IMR-90 (cell line): ENCODE data around the gene MYBPHL. TPM values are rescaled to one million over a fixed set of nuclear protein-coding genes. Genes with fewer than 3 reads are reported as not detected.
A peak's percentile ranks its signal among the peaks of the same experiment; 100 is the strongest.

Experiments
- ATAC-seq: fragments of 200-7000 bp; cut with Tn5 transposase; 2 replicates; pipeline ENCODE4 v1.9.1; 2020; ENCODE audit warnings: low read depth, mild to moderate bottlenecking, moderate library complexity
- BruUV-seq: library from RNA; stranded (reverse); fragments of 400-500 nt; replicated peaks from 2 replicates; lab custom pipeline; 2021; lab: Mats Ljungman, UMichigan
- CTCF ChIA-PET: fragments of 300-600 bp; formaldehyde crosslinking; extraction: SDS; loops from one replicate; lab custom pipeline; 2021; ENCODE audit warnings: antibody characterized with exemption; lab: Yijun Ruan, JAX
- POLR2A ChIA-PET: fragments of 300-600 bp; sonication (Branson Sonifier 250); formaldehyde crosslinking; loops from one replicate; lab custom pipeline; 2022; ENCODE audit warnings: antibody characterized with exemption; ENCODE audit not compliant: unreplicated experiment; lab: Charles Lee
- DNase-seq: peaks from one replicate; pipeline ENCODE4 v3.0.0; 2013
- H2AFZ ChIP-seq: replicated peaks from 2 replicates; pipeline ENCODE3; 2013; ENCODE audit warnings: low read length, mild to moderate bottlenecking; ENCODE audit not compliant: poor library complexity
- H2AK5ac ChIP-seq: 2 replicates; pipeline ENCODE4 v1.6.1; 2013; ENCODE audit warnings: low read depth, low read length, inconsistent platforms
- H2AK9ac ChIP-seq: replicated peaks from 2 replicates; pipeline ENCODE3; 2013; ENCODE audit warnings: mild to moderate bottlenecking, low read depth, low read length, moderate library complexity; ENCODE audit not compliant: poor library complexity
- H2BK120ac ChIP-seq: 2 replicates; pipeline ENCODE4 v1.6.1; 2013; ENCODE audit warnings: low read depth, low read length, inconsistent platforms
- H2BK15ac ChIP-seq: 3 replicates; pipeline ENCODE4 v1.6.1; 2013; ENCODE audit warnings: low read depth, low read length, inconsistent platforms
- H2BK20ac ChIP-seq: 2 replicates; pipeline ENCODE4 v1.6.1; 2013; ENCODE audit warnings: low read depth, mild to moderate bottlenecking, inconsistent platforms, low read length, moderate library complexity
- H2BK5ac ChIP-seq: 2 replicates; pipeline ENCODE4 v1.6.1; 2013; ENCODE audit warnings: mild to moderate bottlenecking, low read depth, low read length, inconsistent platforms; ENCODE audit not compliant: poor library complexity, severe bottlenecking
- H3K14ac ChIP-seq: replicated peaks from 2 replicates; pipeline ENCODE4 v1.6.1; 2013; ENCODE audit warnings: low read depth, low read length, inconsistent platforms
- H3K18ac ChIP-seq: 2 replicates; pipeline ENCODE4 v1.6.1; 2013; ENCODE audit warnings: low read depth, low read length, control low read depth
- H3K23ac ChIP-seq: 2 replicates; pipeline ENCODE4 v1.6.1; 2013; ENCODE audit warnings: low read depth, low read length, inconsistent platforms
- H3K27ac ChIP-seq: 2 replicates; pipeline ENCODE4 v1.5.1; 2013; ENCODE audit warnings: mild to moderate bottlenecking, control low read depth, low read length; ENCODE audit not compliant: insufficient read depth
- H3K27me3 ChIP-seq: 2 replicates; pipeline ENCODE4 v1.6.1; 2013; ENCODE audit warnings: low read length; ENCODE audit not compliant: control insufficient read depth, insufficient read depth
- H3K36me3 ChIP-seq: 2 replicates; pipeline ENCODE4 v1.6.1; 2013; ENCODE audit warnings: low read length, mixed read lengths; ENCODE audit not compliant: control insufficient read depth, insufficient read depth
- H3K4ac ChIP-seq: 2 replicates; pipeline ENCODE4 v1.6.1; 2013; ENCODE audit warnings: low read depth, low read length, inconsistent platforms
- H3K4me1 ChIP-seq: 2 replicates; pipeline ENCODE4 v1.6.1; 2013; ENCODE audit warnings: low read length, mixed read lengths; ENCODE audit not compliant: control insufficient read depth, insufficient read depth
- H3K4me2 ChIP-seq: 2 replicates; pipeline ENCODE4 v1.6.1; 2013; ENCODE audit warnings: low read depth, mild to moderate bottlenecking, control low read depth, low read length, moderate library complexity
- H3K4me3 ChIP-seq: 2 replicates; pipeline ENCODE4 v1.5.1; 2013; ENCODE audit warnings: low read depth, mild to moderate bottlenecking, control low read depth, low read length, moderate library complexity; ENCODE audit not compliant: insufficient read depth
- H3K56ac ChIP-seq: 2 replicates; pipeline ENCODE4 v1.6.1; 2013; ENCODE audit warnings: low read length, inconsistent platforms; ENCODE audit not compliant: insufficient read depth; ENCODE audit errors: extremely low read depth
- H3K79me1 ChIP-seq, 2 experiments: 2 replicates each; pipeline ENCODE4 v1.6.1; 2013; ENCODE audit warnings: low read length in 2 of 2, inconsistent platforms in 1 of 2, low read depth in 1 of 2
- H3K9ac ChIP-seq: 2 replicates; pipeline ENCODE4 v1.6.1; 2013; ENCODE audit warnings: low read depth, low read length, control low read depth
- H3K9me1 ChIP-seq: 2 replicates; pipeline ENCODE4 v1.6.1; 2013; ENCODE audit warnings: low read length, inconsistent platforms; ENCODE audit not compliant: insufficient read depth
- H3K9me3 ChIP-seq: 2 replicates; pipeline ENCODE4 v1.6.1; 2013; ENCODE audit warnings: low read length; ENCODE audit not compliant: control insufficient read depth, insufficient read depth
- H4K20me1 ChIP-seq: 2 replicates; pipeline ENCODE4 v1.6.1; 2013; ENCODE audit warnings: low read length, inconsistent platforms; ENCODE audit not compliant: insufficient read depth
- H4K5ac ChIP-seq: 2 replicates; pipeline ENCODE4 v1.6.1; 2013; ENCODE audit warnings: mild to moderate bottlenecking, low read depth, low read length, control low read depth
- H4K8ac ChIP-seq, 2 experiments: 2 replicates each; pipeline ENCODE4 v1.6.1; 2013; ENCODE audit warnings: low read depth in 2 of 2, low read length in 2 of 2, control low read depth in 1 of 2, inconsistent platforms in 1 of 2
- H4K91ac ChIP-seq: 2 replicates; pipeline ENCODE4 v1.6.1; 2013; ENCODE audit warnings: low read depth, low read length, inconsistent platforms; ENCODE audit not compliant: insufficient read depth
- BHLHE40 ChIP-seq: fragments of 150-350 bp; IDR thresholded peaks from 2 replicates; pipeline ENCODE4 v1.6.1; 2016; ENCODE audit warnings: mild to moderate bottlenecking, low read depth, low read length
- CEBPB ChIP-seq: IDR thresholded peaks from 2 replicates; pipeline ENCODE4 v1.6.1; 2012; ENCODE audit warnings: low read depth, low read length, improper control_type of control experiment
- CTCF ChIP-seq: conservative IDR thresholded peaks from 2 replicates; pipeline ENCODE4 v1.5.1; 2012; ENCODE audit warnings: mild to moderate bottlenecking, low read depth, low read length, improper control_type of control experiment
- ELK1 ChIP-seq: fragments of 150-350 bp; IDR thresholded peaks from 2 replicates; pipeline ENCODE4 v1.6.1; 2016; ENCODE audit warnings: low read depth, mild to moderate bottlenecking, low read length, moderate library complexity, borderline replicate concordance
- MAFK ChIP-seq: IDR thresholded peaks from 2 replicates; pipeline ENCODE4 v1.6.1; 2012; ENCODE audit warnings: low read depth, low read length, improper control_type of control experiment
- MXI1 ChIP-seq: IDR thresholded peaks from 2 replicates; pipeline ENCODE4 v1.6.1; 2012; ENCODE audit warnings: low read depth, mild to moderate bottlenecking, low read length, moderate library complexity, borderline replicate concordance
- POLR2A ChIP-seq: IDR thresholded peaks from 2 replicates; pipeline ENCODE4 v1.6.1; 2012; ENCODE audit warnings: mild to moderate bottlenecking, low read depth, low read length
- RCOR1 ChIP-seq: IDR thresholded peaks from 2 replicates; pipeline ENCODE4 v1.6.1; 2012; ENCODE audit warnings: mild to moderate bottlenecking, low read length, improper control_type of control experiment; ENCODE audit not compliant: insufficient replicate concordance
- RFX5 ChIP-seq: IDR thresholded peaks from 2 replicates; pipeline ENCODE4 v1.8.0; 2012; ENCODE audit warnings: low read depth, mild to moderate bottlenecking, low read length, moderate library complexity
- whole genome bisulfite sequencing, 2 experiments: methylation state at CpG; one replicate each; pipeline versions ENCODE4 v1.1.5 to v1.1.7; 2013; ENCODE audit warnings: missing lambda C conversion rate in 2 of 2; ENCODE audit not compliant: insufficient read length in 1 of 2; ENCODE audit errors: extremely low coverage in 2 of 2; 5-methylcytosine and 5-hydroxymethylcytosine counted together
- dilution Hi-C: fragments of 300-500 bp; cut with HindIII; formaldehyde crosslinking; loops from one replicate; pipeline ENCODE4 v1.14.3; 2018; ENCODE audit warnings: low sequenced_read_pairs; ENCODE audit not compliant: unreplicated experiment
- in situ Hi-C: fragments of 300-500 bp; cut with MboI; formaldehyde crosslinking; loops from 3 replicates; pipeline ENCODE4 v1.14.3; 2019; ENCODE audit warnings: low sequenced_read_pairs, inconsistent platforms, mixed read lengths
- intact Hi-C: fragments of 100-400 bp; cut with micrococcal nuclease; formaldehyde crosslinking; loops from 2 replicates; pipeline ENCODE4 v1.10.0; 2022
- polyA plus RNA-seq, 3 experiments: library from polyadenylated mRNA; depleted of rRNA; stranded (reverse); fragments of >200 nt; gene quantifications; 2 replicates each; pipeline ENCODE4 v1.2.3, GENCODE V29; 2012; ENCODE audit warnings: low replicate concordance in 1 of 3
- total RNA-seq: library from RNA; depleted of rRNA; stranded (reverse); fragments of >200 nt; gene quantifications from 2 replicates; pipeline ENCODE4 v1.2.3, GENCODE V29; 2012

MYBPHL gene
- total and polyA plus RNA-seq, 2 of the 4 experiments (the other 2 are of a cell fraction): 0.07 TPM; not detected in 1

GRCh38 chr1:109335091-109335490, 28.3 kb upstream of the MYBPHL start:
- Histone ChIP-seq H2AK9ac (peak overlapping the region; percentile 63), H3K36me3 (peaks cover 31% of the 10 kb centered on the region), H3K4ac (no peak overlapping the region), H2BK120ac (no peak overlapping the region), H4K8ac (no peak overlapping the region), H3K27ac (no peak overlapping the region), H4K91ac (no peak overlapping the region), H3K4me3 (no peak overlapping the region), H3K18ac (no peak overlapping the region), H3K56ac (no peak overlapping the region), H2BK15ac (no peak overlapping the region), H4K5ac (no peak overlapping the region), H3K9me1 (no peaks in the 10 kb centered on the region), H2AFZ (no peak overlapping the region), H3K9me3 (peaks cover 4% of the 10 kb centered on the region), H3K27me3 (no peaks in the 10 kb centered on the region), H2BK20ac (no peak overlapping the region), H3K14ac (no peak overlapping the region), H3K9ac (no peak overlapping the region), H2BK5ac (no peak overlapping the region), H3K4me1 (no peaks in the 10 kb centered on the region), H2AK5ac (no peak overlapping the region), H4K20me1 (no peaks in the 10 kb centered on the region), H3K4me2 (no peak overlapping the region), H3K79me1 (peaks cover 0 to 3% of the 10 kb centered on the region in 2 experiments; a peak in 1 of 4 replicates), H3K23ac (no peak overlapping the region)
- no peak for TF ChIP-seq POLR2A
- TF ChIP-seq RCOR1: no peak
- TF ChIP-seq MXI1: no peak
- no peak for TF ChIP-seq ELK1
- no peak for TF ChIP-seq CEBPB
- no peak for TF ChIP-seq MAFK
- no peak for TF ChIP-seq RFX5
- no peak for TF ChIP-seq CTCF
- TF ChIP-seq BHLHE40: no peak
- in situ Hi-C loops (no loop called here), intact Hi-C loops (no loop called here), dilution Hi-C loops (loop anchor here (25.0 kb wide), 1 partner anchor 123 kb away; the partner anchor contains the start of gene SARS1)
- ChIA-PET CTCF (interaction anchor here (0.6 to 0.7 kb wide), 2 partner anchors 52 to 54 kb away, joined by 3 read pairs; partner anchors contain the start of gene PSRC1), POLR2A (no interaction called here)
- ATAC-seq: no peak
- WGBS, 2 experiments: 100% methylated on average over 1 of the region's 4 CpGs; no CpG with 5 or more reads in 1 of the 2 experiments
- BruUV-seq: no TSS peak
- DNase-seq: no peak
